ENCODE results near the gene RAB33B.

- TF ChIP-seq, protein P1, sequence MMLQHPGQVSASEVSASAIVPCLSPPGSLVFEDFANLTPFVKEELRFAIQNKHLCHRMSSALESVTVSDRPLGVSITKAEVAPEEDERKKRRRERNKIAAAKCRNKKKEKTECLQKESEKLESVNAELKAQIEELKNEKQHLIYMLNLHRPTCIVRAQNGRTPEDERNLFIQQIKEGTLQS (IDR thresholded peaks at IDR 0.05; ENCODE audit: insufficient read depth, low read depth, low read length), result no peak
- TF ChIP-seq CTCF (IDR thresholded peaks at IDR 0.05; ENCODE audit: control extremely low read depth in 1 of 3, insufficient read depth in 1 of 3, low read depth in 1 of 3, low read length in 3 of 3) (no peak), SRF (IDR thresholded peaks at IDR 0.05; ENCODE audit: low read depth, low read length) (no peak), RAD21 (IDR thresholded peaks at IDR 0.05 in 1 of 2, conservative IDR thresholded peaks at IDR 0.05 in 1 of 2; ENCODE audit: low read depth in 2 of 2, low read length in 2 of 2) (no peak), POLR2A (IDR thresholded peaks at IDR 0.05; ENCODE audit: control extremely low read depth in 1 of 2, low read depth in 2 of 2, low read length in 2 of 2) (no peak), ZNF274 (IDR thresholded peaks at IDR 0.05; ENCODE audit: borderline replicate concordance, extremely low read depth, low read length) (no peak), TEAD4 (IDR thresholded peaks at IDR 0.05; ENCODE audit: low read depth, low read length) (no peak), NRF1 (IDR thresholded peaks at IDR 0.05; ENCODE audit: low read depth, low read length) (no peak)
These were observed 1.2 kb downstream of the RAB33B start for GRCh38 chr4:139455126-139455538.
